Fibroblast of skin of scalp (primary cell): Measurements from ENCODE around the gene HES5.
"Not testable (repeated sequence)": the region's sequence is repeated elsewhere in the genome, so short reads cannot be mapped to it uniquely, and the experiment has no call there.

ENCODE experiments used
- DNase-seq: peaks from one replicate; pipeline ENCODE4 v3.0.0-alpha.2; 2013

The HES5 gene

DNA sequence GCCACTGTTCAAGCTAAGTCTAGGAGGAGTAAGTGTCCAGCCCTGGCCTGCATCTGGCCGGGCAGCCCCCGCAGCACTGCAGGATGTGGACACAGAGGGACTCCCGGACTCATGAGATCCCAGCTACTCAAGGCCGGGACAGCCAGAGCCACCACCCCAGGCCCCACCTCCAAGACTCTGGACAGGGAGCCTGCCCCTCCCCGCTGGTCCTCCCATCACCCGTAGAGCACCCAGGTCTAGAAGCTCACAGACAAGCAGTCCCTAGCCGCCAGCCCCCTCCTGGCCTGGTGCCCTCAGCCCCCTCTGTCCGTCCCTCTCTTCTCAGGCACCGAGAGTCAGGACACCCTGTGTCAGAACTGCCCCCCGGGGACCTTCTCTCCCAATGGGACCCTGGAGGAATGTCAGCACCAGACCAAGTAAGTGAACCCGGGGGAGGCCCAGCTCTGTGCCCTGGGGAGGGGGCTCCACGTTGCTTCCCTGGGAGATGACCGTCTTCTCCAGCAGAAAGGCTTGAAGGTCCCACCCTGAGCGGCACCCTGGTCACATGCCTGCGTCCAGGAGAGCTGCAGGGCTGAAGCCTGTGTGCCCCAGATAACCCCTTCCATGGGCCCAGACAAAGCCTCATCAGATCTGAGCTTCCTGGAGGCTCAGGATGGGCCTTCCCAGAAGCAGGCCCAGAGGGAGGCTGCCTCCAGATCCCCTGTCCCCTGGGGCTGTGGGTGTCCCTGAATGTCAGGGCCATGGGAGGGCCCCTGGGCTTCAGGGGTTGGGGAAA, 30.4 kb upstream of the HES5 start:
- no peak for DNase-seq

GRCh38 chr1:2559509-2560298, 29.6 kb upstream of the HES5 start:
- DNase-seq = no peak

DNA sequence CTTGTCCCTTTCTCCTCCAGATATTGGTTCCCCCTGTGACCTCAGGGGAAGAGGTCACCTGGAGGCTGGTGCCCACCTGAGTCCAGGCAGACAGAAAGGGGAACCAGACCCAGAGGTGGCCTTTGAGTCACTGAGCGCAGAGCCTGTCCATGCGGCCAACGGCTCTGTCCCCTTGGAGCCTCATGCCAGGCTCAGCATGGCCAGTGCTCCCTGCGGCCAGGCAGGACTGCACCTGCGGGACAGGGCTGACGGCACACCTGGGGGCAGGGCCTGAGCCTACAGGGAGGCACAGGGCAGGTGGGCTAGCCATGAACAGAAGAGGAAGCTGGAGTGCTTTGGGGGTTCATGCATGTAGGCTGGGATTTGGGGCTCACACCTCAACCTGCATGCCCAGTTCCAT, 28.8 kb upstream of the HES5 start:
- no peak for DNase-seq

GRCh38 chr1:2558420-2558819, 28.4 kb upstream of the HES5 start:
- DNase-seq = no peak

- DNase-seq = no peak
Measured at GRCh38 chr1:2557482-2558400, 27.7 kb upstream of the HES5 start.

GRCh38 chr1:2556678-2557481, 26.8 kb upstream of the HES5 start:
- no peak for DNase-seq

DNA sequence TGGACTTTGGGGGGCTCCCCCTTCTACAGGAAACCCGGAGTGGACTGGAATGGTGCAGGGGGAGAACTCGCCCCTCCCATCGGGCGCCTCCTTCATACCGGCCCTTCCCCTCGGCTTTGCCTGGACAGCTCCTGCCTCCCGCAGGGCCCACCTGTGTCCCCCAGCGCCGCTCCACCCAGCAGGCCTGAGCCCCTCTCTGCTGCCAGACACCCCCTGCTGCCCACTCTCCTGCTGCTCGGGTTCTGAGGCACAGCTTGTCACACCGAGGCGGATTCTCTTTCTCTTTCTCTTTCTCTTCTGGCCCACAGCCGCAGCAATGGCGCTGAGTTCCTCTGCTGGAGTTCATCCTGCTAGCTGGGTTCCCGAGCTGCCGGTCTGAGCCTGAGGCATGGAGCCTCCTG, 26.2 kb upstream of the HES5 start, which contains the start of gene TNFRSF14:
TNFRSF14 (plus strand) TSS at position 95 of the 401 bp plus-strand sequence; CDS start at position 389, 294 bp downstream.
- peak; percentile 44 for DNase-seq

DNA sequence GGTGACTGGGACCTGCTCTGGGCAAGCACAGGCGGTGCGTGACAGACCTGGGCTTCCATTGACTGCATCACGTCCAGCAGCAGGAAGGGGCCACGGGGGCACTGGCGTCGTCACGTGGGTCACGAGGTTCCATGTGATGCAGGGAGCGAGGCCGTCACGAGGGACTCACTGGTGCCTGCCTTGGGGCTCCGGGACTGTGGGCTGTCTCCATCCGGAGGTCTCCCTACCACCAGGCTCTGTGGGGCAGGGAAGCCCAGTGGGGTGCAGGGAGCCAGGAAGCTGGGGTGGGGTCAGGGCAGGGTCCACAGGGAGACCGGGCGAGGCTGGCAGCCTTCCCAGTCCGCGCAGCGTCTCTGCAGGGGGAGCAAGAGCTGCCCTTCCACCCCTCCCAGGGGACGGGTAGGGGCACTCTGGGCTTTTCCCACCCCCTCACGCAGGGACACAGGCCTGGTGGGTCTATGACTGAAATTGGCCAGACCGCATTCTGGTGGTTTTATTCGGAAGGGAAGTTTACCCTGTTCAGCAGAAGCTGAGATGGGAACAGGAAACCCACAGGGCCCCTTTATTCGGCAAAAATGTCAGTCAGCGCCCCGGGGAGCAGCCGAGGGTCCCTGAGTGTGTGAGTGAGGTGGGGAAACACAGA, 25.7 kb upstream of the HES5 start:
- DNase-seq = no peak

DNA sequence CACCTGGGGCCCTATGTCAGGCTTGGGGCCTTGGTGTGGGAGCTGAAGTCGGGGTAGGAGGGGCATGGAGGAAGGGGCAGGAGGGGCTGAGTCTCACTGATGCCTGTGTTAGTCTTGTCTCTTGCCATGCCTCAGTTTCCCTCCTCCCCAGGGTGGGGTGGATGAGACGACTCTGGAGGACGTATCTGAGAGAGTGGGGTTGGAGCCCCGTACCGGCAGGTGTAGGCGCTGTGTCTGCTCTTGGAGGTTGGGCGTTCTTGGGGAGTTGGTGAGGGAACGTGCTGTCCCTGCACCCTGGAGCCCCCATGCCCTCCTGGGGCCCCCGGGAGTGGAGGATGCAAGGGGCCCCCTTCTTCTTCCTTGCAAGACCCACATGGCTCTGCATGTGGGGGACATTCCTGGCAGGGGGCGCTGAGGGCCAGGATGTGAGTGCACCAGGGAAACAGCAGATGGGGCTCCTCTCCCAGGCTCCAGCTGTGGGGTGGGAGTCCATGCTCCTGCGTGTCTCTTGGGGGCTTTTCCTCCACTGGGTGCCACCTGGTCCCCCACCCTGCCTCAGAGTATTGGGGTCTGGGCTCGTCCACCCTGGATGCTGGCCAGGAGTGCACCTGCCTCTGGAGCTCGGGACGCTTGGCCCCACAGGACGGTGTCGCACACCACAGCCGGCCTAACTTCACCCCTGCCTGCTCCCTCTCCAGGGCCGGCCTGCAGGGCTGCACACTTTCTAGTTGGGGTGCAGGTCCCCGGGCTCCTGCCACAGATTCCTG, 24.7 kb upstream of the HES5 start:
- DNase-seq = no peak

- no peak for DNase-seq
Measured at GRCh38 chr1:2553871-2554620, 24.0 kb upstream of the HES5 start.

- not testable (repeated sequence) for DNase-seq
Measured at GRCh38 chr1:2553076-2553475, 23.0 kb upstream of the HES5 start.

- DNase-seq = no peak
Measured at GRCh38 chr1:2552189-2552588, 22.1 kb upstream of the HES5 start.

DNA sequence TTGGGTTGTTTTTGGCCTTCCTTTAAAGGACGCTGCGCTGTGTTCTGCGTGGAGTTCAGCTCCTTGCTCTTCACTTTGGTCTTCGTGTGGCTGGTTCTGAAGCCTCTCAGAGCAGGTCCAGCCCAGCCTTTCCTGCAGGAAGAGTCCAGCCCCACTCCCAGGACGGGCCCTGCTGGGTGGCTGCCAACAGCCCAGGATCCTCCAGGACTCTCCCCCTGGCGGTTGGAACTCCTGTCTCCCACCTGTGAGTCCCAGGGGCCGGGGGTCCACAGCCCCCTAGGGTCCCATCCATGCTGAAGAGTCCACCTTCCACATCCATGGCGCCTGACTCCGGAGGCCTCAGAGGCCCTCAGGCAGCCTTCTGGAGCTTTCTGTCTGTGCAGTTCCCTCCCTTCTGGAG, 21.5 kb upstream of the HES5 start:
- not testable (repeated sequence) for DNase-seq

DNA sequence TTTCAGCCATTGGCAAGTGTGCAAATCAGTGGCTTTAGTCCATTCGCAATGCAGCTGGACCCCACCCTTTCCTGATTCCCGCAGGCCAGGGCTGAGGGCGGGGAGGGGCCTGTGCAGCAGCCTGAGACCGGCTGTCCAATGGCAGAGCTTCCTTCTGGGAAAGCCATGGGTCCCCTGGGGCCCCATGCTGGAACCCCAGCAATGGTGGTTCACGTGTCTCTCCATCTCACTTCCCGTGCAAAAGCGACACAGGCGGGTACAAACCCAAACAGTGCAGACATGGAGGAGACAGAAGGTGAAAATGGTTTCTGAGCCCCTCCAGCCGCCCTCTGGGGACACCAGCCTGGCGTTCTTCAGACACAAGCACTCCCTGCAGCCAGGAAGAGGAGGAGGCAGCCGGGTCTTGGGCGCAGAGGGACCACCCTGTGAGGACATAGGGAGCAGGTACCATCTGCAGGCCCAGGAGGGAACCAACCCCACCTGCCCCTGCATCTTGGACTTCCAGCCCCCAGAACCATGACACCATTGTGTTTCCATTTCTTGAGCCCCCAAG, 20.3 kb upstream of the HES5 start:
- not testable (repeated sequence) for DNase-seq

DNA sequence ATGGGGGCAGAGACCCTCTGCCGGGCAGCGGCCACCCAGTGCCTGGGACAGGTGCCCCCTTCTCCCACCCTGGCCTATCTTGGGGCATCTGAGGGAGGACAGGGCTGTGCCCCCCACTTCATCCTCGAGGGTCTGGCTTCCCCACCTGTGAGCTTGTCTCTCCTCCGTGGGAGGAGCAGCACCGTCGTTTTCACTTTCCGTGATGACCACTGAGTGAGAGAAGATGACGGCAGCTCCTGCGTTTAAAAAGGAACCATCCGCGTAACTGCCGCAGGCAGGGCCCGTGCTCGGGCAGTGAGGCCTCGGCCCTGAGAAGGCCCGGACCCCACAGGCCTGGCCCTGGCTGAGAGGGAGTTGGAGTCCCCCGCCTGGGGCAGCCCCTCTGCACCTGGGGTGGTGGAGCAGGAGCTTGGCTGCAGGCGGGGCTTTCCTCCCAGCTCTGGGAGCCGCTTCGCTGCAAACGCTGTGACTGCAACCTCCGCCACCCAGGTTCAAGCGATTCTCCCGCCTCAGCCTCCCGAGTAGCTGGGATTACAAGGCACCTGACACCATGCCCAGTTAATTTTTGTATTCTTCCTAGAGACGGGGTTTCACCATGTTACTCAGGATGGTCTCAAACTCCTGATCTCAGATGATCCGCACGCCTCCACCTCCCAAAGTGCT, 19.4 kb upstream of the HES5 start:
- DNase-seq = not testable (repeated sequence)

- DNase-seq = peak; percentile 60
Measured at GRCh38 chr1:2548068-2548589, 18.1 kb upstream of the HES5 start.

GRCh38 chr1:2547210-2548067, 17.4 kb upstream of the HES5 start:
- no peak for DNase-seq
